ENCODE measurements around the gene LRBA.

- TF ChIP-seq POLR2A (IDR thresholded peaks at IDR 0.05; ENCODE audit: low read depth, low read length): no peak
- no peak for TF ChIP-seq MXI1 (IDR thresholded peaks at IDR 0.05; ENCODE audit: borderline replicate concordance, low read depth, low read length)
- TF ChIP-seq CTCF (conservative IDR thresholded peaks at IDR 0.05; ENCODE audit: low read depth, low read length): no peak
- no peak for TF ChIP-seq USF2 (IDR thresholded peaks at IDR 0.05; ENCODE audit: low read depth, low read length)
- TF ChIP-seq BHLHE40 (IDR thresholded peaks at IDR 0.05; ENCODE audit: low read depth, low read length): no peak
- no peak for TF ChIP-seq SMC3 (IDR thresholded peaks at IDR 0.05; ENCODE audit: low read depth, low read length)
- no peak for TF ChIP-seq CHD1 (IDR thresholded peaks at IDR 0.05; ENCODE audit: low read depth, low read length)
- no peak for TF ChIP-seq NFE2L2 (IDR thresholded peaks at IDR 0.05; ENCODE audit: low read depth, low read length)
- no peak for TF ChIP-seq RFX5 (IDR thresholded peaks at IDR 0.05; ENCODE audit: low read depth, low read length)
- no peak for TF ChIP-seq RAD21 (IDR thresholded peaks at IDR 0.05; ENCODE audit: low read length)
- TF ChIP-seq ELK1 (IDR thresholded peaks at IDR 0.05; ENCODE audit: borderline replicate concordance, low read depth, low read length): no peak
- TF ChIP-seq FOS (IDR thresholded peaks at IDR 0.05; ENCODE audit: low read depth, low read length): no peak
- no peak for TF ChIP-seq RCOR1 (IDR thresholded peaks at IDR 0.05; ENCODE audit: insufficient replicate concordance, low read length)
- no peak for TF ChIP-seq MAZ (IDR thresholded peaks at IDR 0.05; ENCODE audit: borderline replicate concordance, low read depth, low read length)
Observed at GRCh38 chr4:150235808-150236271, 779.2 kb downstream of the LRBA start.
